IMR-90 (cell line): ENCODE data around the gene NHLRC2. TPM values are rescaled to one million over a fixed set of nuclear protein-coding genes. Genes with fewer than 3 reads are reported as not detected.

Experiments
- ATAC-seq: fragments of 200-7000 bp; cut with Tn5 transposase; 2 replicates; pipeline ENCODE4 v1.9.1; 2020; ENCODE audit warnings: low read depth, mild to moderate bottlenecking, moderate library complexity
- BruUV-seq: library from RNA; stranded (reverse); fragments of 400-500 nt; replicated peaks from 2 replicates; lab custom pipeline; 2021; lab: Mats Ljungman, UMichigan
- CTCF ChIA-PET: fragments of 300-600 bp; formaldehyde crosslinking; extraction: SDS; loops from one replicate; lab custom pipeline; 2021; ENCODE audit warnings: antibody characterized with exemption; lab: Yijun Ruan, JAX
- POLR2A ChIA-PET: fragments of 300-600 bp; sonication (Branson Sonifier 250); formaldehyde crosslinking; loops from one replicate; lab custom pipeline; 2022; ENCODE audit warnings: antibody characterized with exemption; ENCODE audit not compliant: unreplicated experiment; lab: Charles Lee
- DNase-seq: peaks from one replicate; pipeline ENCODE4 v3.0.0; 2013
- H2AFZ ChIP-seq: replicated peaks from 2 replicates; pipeline ENCODE3; 2013; ENCODE audit warnings: low read length, mild to moderate bottlenecking; ENCODE audit not compliant: poor library complexity
- H2AK5ac ChIP-seq: 2 replicates; pipeline ENCODE4 v1.6.1; 2013; ENCODE audit warnings: low read depth, low read length, inconsistent platforms
- H2AK9ac ChIP-seq: replicated peaks from 2 replicates; pipeline ENCODE3; 2013; ENCODE audit warnings: mild to moderate bottlenecking, low read depth, low read length, moderate library complexity; ENCODE audit not compliant: poor library complexity
- H2BK120ac ChIP-seq: 2 replicates; pipeline ENCODE4 v1.6.1; 2013; ENCODE audit warnings: low read depth, low read length, inconsistent platforms
- H2BK15ac ChIP-seq: 3 replicates; pipeline ENCODE4 v1.6.1; 2013; ENCODE audit warnings: low read depth, low read length, inconsistent platforms
- H2BK20ac ChIP-seq: 2 replicates; pipeline ENCODE4 v1.6.1; 2013; ENCODE audit warnings: low read depth, mild to moderate bottlenecking, inconsistent platforms, low read length, moderate library complexity
- H2BK5ac ChIP-seq: 2 replicates; pipeline ENCODE4 v1.6.1; 2013; ENCODE audit warnings: mild to moderate bottlenecking, low read depth, low read length, inconsistent platforms; ENCODE audit not compliant: poor library complexity, severe bottlenecking
- H3K14ac ChIP-seq: replicated peaks from 2 replicates; pipeline ENCODE4 v1.6.1; 2013; ENCODE audit warnings: low read depth, low read length, inconsistent platforms
- H3K18ac ChIP-seq: 2 replicates; pipeline ENCODE4 v1.6.1; 2013; ENCODE audit warnings: low read depth, low read length, control low read depth
- H3K23ac ChIP-seq: 2 replicates; pipeline ENCODE4 v1.6.1; 2013; ENCODE audit warnings: low read depth, low read length, inconsistent platforms
- H3K27ac ChIP-seq: 2 replicates; pipeline ENCODE4 v1.5.1; 2013; ENCODE audit warnings: mild to moderate bottlenecking, control low read depth, low read length; ENCODE audit not compliant: insufficient read depth
- H3K27me3 ChIP-seq: 2 replicates; pipeline ENCODE4 v1.6.1; 2013; ENCODE audit warnings: low read length; ENCODE audit not compliant: control insufficient read depth, insufficient read depth
- H3K36me3 ChIP-seq: 2 replicates; pipeline ENCODE4 v1.6.1; 2013; ENCODE audit warnings: low read length, mixed read lengths; ENCODE audit not compliant: control insufficient read depth, insufficient read depth
- H3K4ac ChIP-seq: 2 replicates; pipeline ENCODE4 v1.6.1; 2013; ENCODE audit warnings: low read depth, low read length, inconsistent platforms
- H3K4me1 ChIP-seq: 2 replicates; pipeline ENCODE4 v1.6.1; 2013; ENCODE audit warnings: low read length, mixed read lengths; ENCODE audit not compliant: control insufficient read depth, insufficient read depth
- H3K4me2 ChIP-seq: 2 replicates; pipeline ENCODE4 v1.6.1; 2013; ENCODE audit warnings: low read depth, mild to moderate bottlenecking, control low read depth, low read length, moderate library complexity
- H3K4me3 ChIP-seq: 2 replicates; pipeline ENCODE4 v1.5.1; 2013; ENCODE audit warnings: low read depth, mild to moderate bottlenecking, control low read depth, low read length, moderate library complexity; ENCODE audit not compliant: insufficient read depth
- H3K56ac ChIP-seq: 2 replicates; pipeline ENCODE4 v1.6.1; 2013; ENCODE audit warnings: low read length, inconsistent platforms; ENCODE audit not compliant: insufficient read depth; ENCODE audit errors: extremely low read depth
- H3K79me1 ChIP-seq, 2 experiments: 2 replicates each; pipeline ENCODE4 v1.6.1; 2013; ENCODE audit warnings: low read length in 2 of 2, inconsistent platforms in 1 of 2, low read depth in 1 of 2
- H3K9ac ChIP-seq: 2 replicates; pipeline ENCODE4 v1.6.1; 2013; ENCODE audit warnings: low read depth, low read length, control low read depth
- H3K9me1 ChIP-seq: 2 replicates; pipeline ENCODE4 v1.6.1; 2013; ENCODE audit warnings: low read length, inconsistent platforms; ENCODE audit not compliant: insufficient read depth
- H3K9me3 ChIP-seq: 2 replicates; pipeline ENCODE4 v1.6.1; 2013; ENCODE audit warnings: low read length; ENCODE audit not compliant: control insufficient read depth, insufficient read depth
- H4K20me1 ChIP-seq: 2 replicates; pipeline ENCODE4 v1.6.1; 2013; ENCODE audit warnings: low read length, inconsistent platforms; ENCODE audit not compliant: insufficient read depth
- H4K5ac ChIP-seq: 2 replicates; pipeline ENCODE4 v1.6.1; 2013; ENCODE audit warnings: mild to moderate bottlenecking, low read depth, low read length, control low read depth
- H4K8ac ChIP-seq, 2 experiments: 2 replicates each; pipeline ENCODE4 v1.6.1; 2013; ENCODE audit warnings: low read depth in 2 of 2, low read length in 2 of 2, control low read depth in 1 of 2, inconsistent platforms in 1 of 2
- H4K91ac ChIP-seq: 2 replicates; pipeline ENCODE4 v1.6.1; 2013; ENCODE audit warnings: low read depth, low read length, inconsistent platforms; ENCODE audit not compliant: insufficient read depth
- BHLHE40 ChIP-seq: fragments of 150-350 bp; IDR thresholded peaks from 2 replicates; pipeline ENCODE4 v1.6.1; 2016; ENCODE audit warnings: mild to moderate bottlenecking, low read depth, low read length
- CEBPB ChIP-seq: IDR thresholded peaks from 2 replicates; pipeline ENCODE4 v1.6.1; 2012; ENCODE audit warnings: low read depth, low read length, improper control_type of control experiment
- CHD1 ChIP-seq: IDR thresholded peaks from 2 replicates; pipeline ENCODE4 v1.6.1; 2012; ENCODE audit warnings: low read depth, low read length, improper control_type of control experiment
- ELK1 ChIP-seq: fragments of 150-350 bp; IDR thresholded peaks from 2 replicates; pipeline ENCODE4 v1.6.1; 2016; ENCODE audit warnings: low read depth, mild to moderate bottlenecking, low read length, moderate library complexity, borderline replicate concordance
- FOS ChIP-seq: fragments of 150-350 bp; IDR thresholded peaks from 2 replicates; pipeline ENCODE4 v1.6.1; 2016; ENCODE audit warnings: low read depth, low read length
- MAFK ChIP-seq: IDR thresholded peaks from 2 replicates; pipeline ENCODE4 v1.6.1; 2012; ENCODE audit warnings: low read depth, low read length, improper control_type of control experiment
- MXI1 ChIP-seq: IDR thresholded peaks from 2 replicates; pipeline ENCODE4 v1.6.1; 2012; ENCODE audit warnings: low read depth, mild to moderate bottlenecking, low read length, moderate library complexity, borderline replicate concordance
- RCOR1 ChIP-seq: IDR thresholded peaks from 2 replicates; pipeline ENCODE4 v1.6.1; 2012; ENCODE audit warnings: mild to moderate bottlenecking, low read length, improper control_type of control experiment; ENCODE audit not compliant: insufficient replicate concordance
- RFX5 ChIP-seq: IDR thresholded peaks from 2 replicates; pipeline ENCODE4 v1.8.0; 2012; ENCODE audit warnings: low read depth, mild to moderate bottlenecking, low read length, moderate library complexity
- SMC3 ChIP-seq: fragments of 150-350 bp; IDR thresholded peaks from 2 replicates; pipeline ENCODE4 v1.6.1; 2016; ENCODE audit warnings: low read depth, mild to moderate bottlenecking, antibody characterized with exemption, low read length, moderate library complexity
- USF2 ChIP-seq: fragments of 150-350 bp; IDR thresholded peaks from 2 replicates; pipeline ENCODE4 v1.6.1; 2017; ENCODE audit warnings: mild to moderate bottlenecking, antibody characterized with exemption, low read length, low read depth
- WGBS, 2 experiments: methylation state at CpG; one replicate each; pipeline versions ENCODE4 v1.1.5 to v1.1.7; 2013; ENCODE audit warnings: missing lambda C conversion rate in 2 of 2; ENCODE audit not compliant: insufficient read length in 1 of 2; ENCODE audit errors: extremely low coverage in 2 of 2; 5-methylcytosine and 5-hydroxymethylcytosine counted together
- dilution Hi-C: fragments of 300-500 bp; cut with HindIII; formaldehyde crosslinking; loops from one replicate; pipeline ENCODE4 v1.14.3; 2018; ENCODE audit warnings: low sequenced_read_pairs; ENCODE audit not compliant: unreplicated experiment
- in situ Hi-C: fragments of 300-500 bp; cut with MboI; formaldehyde crosslinking; loops from 3 replicates; pipeline ENCODE4 v1.14.3; 2019; ENCODE audit warnings: low sequenced_read_pairs, inconsistent platforms, mixed read lengths
- intact Hi-C: fragments of 100-400 bp; cut with micrococcal nuclease; formaldehyde crosslinking; loops from 2 replicates; pipeline ENCODE4 v1.10.0; 2022
- polyA plus RNA-seq, 3 experiments: library from polyadenylated mRNA; depleted of rRNA; stranded (reverse); fragments of >200 nt; gene quantifications; 2 replicates each; pipeline ENCODE4 v1.2.3, GENCODE V29; 2012; ENCODE audit warnings: low replicate concordance in 1 of 3
- total RNA-seq: library from RNA; depleted of rRNA; stranded (reverse); fragments of >200 nt; gene quantifications from 2 replicates; pipeline ENCODE4 v1.2.3, GENCODE V29; 2012

NHLRC2 gene
- total and polyA plus RNA-seq, 2 of the 4 experiments (the other 2 are of a cell fraction): 3.0 to 11.8 TPM

GRCh38 chr10:113890769-113891168 lies 36.3 kb downstream of the NHLRC2 start:
- H3K4me3 ChIP-seq: no peak overlapping the region
- dilution Hi-C loops: no loop called here
- no peak overlapping the region for H4K5ac ChIP-seq
- H3K18ac ChIP-seq: no peak overlapping the region
- no peak overlapping the region for H4K91ac ChIP-seq
- H3K9me3 ChIP-seq: no peaks in the 10 kb centered on the region
- ChIA-PET POLR2A (no interaction called here), CTCF (interaction anchor here (0.8 kb wide), 1 partner anchor 54 kb away, joined by 3 read pairs; no protein-coding TSS in a partner anchor)
- no peak overlapping the region for H3K4me2 ChIP-seq
- H3K23ac ChIP-seq: no peak overlapping the region
- peaks cover 3% of the 10 kb centered on the region in 2 experiments; a peak in 1 of 4 replicates for H3K79me1 ChIP-seq
- intact Hi-C loops: no loop called here
- ATAC-seq: no peak
- no CpG with 5 or more reads among the region's 4 CpGs for WGBS, 2 experiments
- H2BK20ac ChIP-seq: no peak overlapping the region
- H2BK15ac ChIP-seq: no peak overlapping the region
- in situ Hi-C loops: no loop called here
- BruUV-seq: no TSS peak
- H2AK5ac ChIP-seq: no peak overlapping the region
- H4K20me1 ChIP-seq: no peaks in the 10 kb centered on the region
- TF ChIP-seq CHD1: no peak
- no peak for TF ChIP-seq FOS
- no peak for TF ChIP-seq USF2
- TF ChIP-seq SMC3: no peak
- no peak for TF ChIP-seq RCOR1
- TF ChIP-seq CEBPB: no peak
- no peak for TF ChIP-seq MXI1
- no peak for TF ChIP-seq BHLHE40
- no peak for TF ChIP-seq ELK1
- TF ChIP-seq MAFK: no peak
- no peak for TF ChIP-seq RFX5
- H2AK9ac ChIP-seq: no peak overlapping the region
- no peaks in the 10 kb centered on the region for H3K9me1 ChIP-seq
- no peak overlapping the region for H3K56ac ChIP-seq
- H3K36me3 ChIP-seq: no peaks in the 10 kb centered on the region
- no peak overlapping the region for H2BK120ac ChIP-seq
- no peak overlapping the region for H3K27ac ChIP-seq
- H3K9ac ChIP-seq: no peak overlapping the region
- no peak overlapping the region for H3K4ac ChIP-seq
- no peaks in the 10 kb centered on the region for H3K27me3 ChIP-seq
- no peak overlapping the region for H3K14ac ChIP-seq
- DNase-seq: no peak
- H2BK5ac ChIP-seq: no peak overlapping the region
- H2AFZ ChIP-seq: no peak overlapping the region
- no peaks in the 10 kb centered on the region for H3K4me1 ChIP-seq
- H4K8ac ChIP-seq: no peak overlapping the region
